NCI-H2196 (cell line): ENCODE results near the gene TMEM117.
"Not testable (repeated sequence)": the region's sequence is repeated elsewhere in the genome, so short reads cannot be mapped to it uniquely, and the experiment has no call there.

Source experiments
- DNase-seq: peaks from one replicate; lab custom pipeline; 2025; ENCODE audit not compliant: unreplicated experiment; lab: John Stamatoyannopoulos, UW

TMEM117 gene

DNA sequence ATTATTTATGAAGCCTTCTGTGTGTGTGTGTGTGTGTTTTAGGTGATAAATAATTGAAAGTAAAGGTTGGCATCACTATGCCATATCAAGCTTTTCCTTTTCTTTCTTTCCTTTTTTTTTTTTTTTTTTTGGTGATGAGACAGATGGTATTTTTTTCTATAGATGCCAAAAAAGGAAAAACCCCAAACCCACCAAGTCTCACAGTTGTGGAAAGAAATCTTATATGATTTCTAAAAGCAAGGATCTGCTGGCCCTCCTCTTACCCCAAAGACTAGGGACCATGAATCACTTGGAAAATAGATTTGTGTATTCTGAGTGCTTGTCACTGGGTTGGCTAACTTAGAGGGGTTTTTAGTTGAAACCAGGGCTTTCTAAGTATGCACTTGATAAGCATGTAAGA is 181.3 kb downstream of the TMEM117 start:
- DNase-seq = no peak

DNA sequence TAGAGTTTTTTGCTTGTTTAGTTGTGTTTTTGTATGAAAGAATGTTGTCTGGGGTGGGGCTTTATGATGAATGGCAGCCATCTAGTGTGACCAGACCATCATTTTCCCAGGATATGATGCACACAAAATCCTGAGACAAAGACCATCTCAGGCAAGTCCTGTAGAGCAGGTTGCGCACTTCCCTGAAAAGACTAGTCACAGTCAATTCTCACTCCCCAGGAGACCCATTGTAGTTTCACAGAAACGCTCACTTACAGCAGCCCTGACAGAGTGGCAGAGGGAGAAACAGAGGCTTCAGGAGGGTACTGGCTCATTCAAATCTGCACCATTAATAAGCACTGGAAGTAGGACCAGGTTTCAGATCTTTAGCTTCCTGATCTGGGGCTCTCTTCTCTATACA is 183.2 kb downstream of the TMEM117 start:
- no peak for DNase-seq

DNA sequence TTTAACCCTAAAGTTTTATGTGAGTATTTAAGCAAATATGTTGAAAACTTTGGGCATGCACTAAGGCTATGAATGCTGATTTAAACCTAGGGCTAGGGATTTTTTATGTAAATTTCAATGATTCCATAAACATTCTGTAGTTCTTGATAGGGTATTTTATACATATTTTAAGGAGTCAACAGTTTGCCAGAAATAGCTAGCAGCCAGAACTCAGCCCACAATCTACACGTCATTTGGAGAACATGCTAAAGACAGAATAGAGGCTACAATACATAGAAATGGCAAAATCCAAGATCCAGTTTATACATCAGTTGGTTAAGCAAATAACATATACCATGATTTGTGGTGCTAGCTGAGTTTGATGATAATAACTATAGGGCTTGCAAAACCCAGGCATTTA is 184.7 kb downstream of the TMEM117 start:
- DNase-seq = no peak

DNA sequence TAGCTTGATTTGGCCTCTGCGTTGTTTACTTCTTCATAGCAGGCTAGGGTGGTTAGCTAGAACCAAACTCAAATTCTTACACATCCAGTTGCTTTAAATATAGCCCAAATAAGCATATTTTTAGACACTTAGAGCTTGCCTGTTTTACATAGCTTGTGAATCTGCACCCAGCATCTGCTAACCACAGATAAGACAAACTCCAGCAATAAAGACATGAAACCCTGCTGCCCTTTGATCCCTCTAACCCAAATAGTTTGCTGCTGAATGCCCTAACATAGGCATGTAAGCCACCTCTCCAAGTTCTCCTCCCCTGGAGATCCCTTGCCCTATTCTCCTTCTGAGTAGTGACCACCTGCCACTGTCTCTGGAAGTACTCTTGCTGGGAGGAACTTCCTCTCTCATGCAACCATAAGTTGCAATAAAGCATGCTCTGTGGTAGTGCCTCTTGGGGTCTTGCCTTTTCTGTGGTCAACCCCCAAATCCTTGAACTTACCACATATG is 185.6 kb downstream of the TMEM117 start:
- DNase-seq = no peak

DNA sequence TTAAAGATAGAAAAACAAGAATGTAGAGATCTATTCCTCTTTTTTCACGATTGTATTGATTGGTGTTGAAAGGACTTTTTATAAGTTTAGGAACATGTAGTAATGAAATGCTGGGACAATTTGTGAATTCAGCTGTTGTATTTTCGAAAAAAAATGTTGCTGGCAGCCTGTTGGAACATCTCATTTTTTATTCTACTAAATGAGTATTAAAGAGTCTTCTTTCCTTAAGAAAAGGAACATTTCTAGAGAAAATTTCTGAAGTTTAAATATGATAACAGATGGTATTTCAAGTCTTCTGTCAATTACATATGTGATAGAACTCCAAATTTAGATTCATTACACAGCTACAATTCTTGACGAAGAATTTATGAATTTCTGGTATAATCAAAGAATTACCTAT is 189.6 kb downstream of the TMEM117 start:
- DNase-seq = no peak

DNA sequence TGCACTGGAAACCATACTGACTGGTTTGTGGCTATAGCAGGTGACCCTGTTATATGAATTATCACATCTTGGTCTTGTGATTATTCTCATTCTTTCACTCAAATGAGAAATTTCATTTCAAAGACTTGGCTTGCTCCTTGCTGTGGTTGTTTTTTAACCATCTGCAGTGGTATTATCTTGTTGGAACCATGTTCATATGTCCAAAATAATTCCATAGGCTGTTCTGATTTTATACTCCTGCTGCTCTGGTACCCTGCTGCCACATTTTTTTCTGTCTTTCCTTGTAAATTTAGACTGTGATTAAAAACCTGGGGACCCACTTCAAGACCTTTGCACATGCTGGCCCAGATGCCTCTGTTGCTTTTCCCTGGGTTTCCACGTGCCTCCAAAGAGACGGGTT is 190.2 kb downstream of the TMEM117 start:
- no peak for DNase-seq

DNA sequence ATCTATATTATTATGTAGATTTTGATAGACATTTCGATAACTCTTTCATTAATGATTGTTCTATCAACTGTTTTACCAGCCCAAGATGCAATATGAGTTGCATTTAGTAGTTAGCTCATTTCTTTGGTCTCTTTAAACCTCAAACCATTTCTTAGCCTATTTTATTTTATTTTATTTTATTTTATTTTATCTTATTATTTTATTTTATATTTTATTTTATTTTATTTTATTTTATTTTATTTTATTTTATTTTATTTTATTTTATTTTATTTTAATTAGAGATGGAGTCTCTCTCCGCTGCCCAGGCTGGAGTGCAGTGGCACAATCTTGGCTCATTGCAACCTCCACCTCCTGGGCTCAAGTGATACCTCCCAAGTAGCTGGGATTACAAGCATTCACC is 191.0 kb downstream of the TMEM117 start:
- not testable (repeated sequence) for DNase-seq

DNA sequence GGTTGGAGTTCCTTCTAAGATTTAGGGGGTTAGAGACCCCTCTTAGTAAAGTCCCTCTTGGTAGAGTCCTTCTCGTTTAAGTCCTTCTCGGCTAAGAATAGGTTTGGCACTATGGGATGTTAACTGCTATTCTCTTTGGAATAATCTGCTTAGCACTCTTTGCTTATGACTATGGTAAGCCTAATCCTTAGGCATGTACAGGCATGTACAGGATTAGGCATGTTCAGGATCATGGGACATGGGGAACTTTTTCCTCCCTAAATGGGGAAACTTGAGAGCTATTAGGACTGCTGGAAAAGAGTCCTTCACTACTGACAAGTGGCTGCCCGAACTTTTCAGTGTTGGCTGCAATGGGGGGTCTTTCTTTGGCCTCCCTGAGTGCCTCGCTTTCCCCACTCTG is 193.3 kb downstream of the TMEM117 start:
- DNase-seq = no peak

DNA sequence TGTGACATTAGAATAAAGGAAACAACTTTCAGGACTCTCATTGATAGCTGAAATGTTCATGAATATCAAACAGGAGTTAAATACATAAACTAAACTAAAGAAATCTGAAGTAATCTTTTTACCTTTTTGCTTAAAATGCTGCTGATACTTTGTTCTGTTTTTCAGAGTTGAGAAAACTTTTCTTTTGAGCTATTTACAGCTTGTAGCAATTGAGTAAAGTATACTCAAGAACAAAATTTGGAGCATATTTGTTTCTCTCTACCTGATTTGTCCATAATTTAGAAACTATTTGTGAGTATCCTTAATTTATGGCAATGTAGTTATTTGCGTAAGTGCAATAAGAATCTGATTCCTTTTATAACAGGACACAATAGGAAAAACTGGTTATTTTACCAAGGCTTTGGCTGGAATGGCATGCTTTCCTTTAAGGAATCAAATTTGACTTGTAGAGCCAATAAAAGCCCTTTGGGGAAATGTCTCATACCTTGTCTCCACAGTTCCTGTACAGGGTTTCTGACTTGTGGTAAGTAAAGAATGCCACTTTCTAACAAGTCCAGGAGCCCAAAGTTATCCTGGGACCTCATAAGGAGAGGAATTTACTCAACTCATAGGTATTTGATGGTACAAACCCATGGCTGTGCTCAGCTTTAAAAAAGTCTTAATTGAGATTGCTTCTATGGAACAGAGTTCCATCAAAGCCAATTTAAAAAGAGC is 195.7 kb downstream of the TMEM117 start:
- no peak for DNase-seq

DNA sequence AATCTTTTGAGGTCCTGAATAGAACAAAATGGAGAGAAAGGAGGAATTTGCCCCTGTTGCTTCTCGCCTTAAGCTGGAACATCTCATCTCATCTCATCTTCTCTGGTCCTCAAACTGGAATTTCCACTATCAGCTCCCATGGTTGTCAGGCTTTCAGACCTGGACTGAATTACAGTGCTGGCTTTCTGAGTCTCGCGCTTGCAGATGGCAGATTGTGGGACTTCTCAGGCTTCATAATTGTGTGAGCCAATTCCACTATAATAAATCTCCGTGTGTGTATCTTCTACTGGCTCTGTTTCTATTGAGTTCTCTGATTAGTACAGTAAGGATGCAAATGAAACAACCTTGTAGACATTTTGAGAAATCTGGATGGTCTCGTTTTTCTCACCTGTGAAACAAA is 199.0 kb downstream of the TMEM117 start:
- no peak for DNase-seq

DNA sequence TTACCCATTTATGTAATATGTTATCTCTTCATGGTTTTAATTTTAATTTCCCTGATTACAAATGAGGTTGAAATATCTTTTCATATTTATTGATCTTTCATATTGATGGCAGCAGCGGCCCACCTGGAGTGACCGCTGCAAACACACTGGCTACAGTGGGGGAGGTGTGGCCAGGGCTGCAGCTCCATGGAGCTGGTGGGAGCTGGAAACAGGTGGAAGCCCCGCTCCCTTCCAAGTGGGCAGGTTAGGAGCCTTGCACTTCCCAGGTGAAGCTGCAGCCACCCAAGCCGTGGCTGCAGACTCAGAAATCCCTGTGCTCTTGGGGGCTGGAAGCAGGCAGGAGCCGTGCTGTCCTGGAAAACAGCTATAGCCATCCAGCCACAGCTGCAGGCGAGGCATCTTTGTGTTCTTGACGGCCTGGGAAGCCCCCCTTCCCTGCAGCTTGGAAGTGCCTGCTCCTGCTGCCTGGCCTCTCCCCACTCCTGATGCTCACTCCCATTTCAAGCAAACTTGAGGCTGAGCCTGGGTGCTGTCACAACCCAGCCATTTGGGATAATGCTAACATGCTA is 201.1 kb downstream of the TMEM117 start:
- no peak for DNase-seq

DNA sequence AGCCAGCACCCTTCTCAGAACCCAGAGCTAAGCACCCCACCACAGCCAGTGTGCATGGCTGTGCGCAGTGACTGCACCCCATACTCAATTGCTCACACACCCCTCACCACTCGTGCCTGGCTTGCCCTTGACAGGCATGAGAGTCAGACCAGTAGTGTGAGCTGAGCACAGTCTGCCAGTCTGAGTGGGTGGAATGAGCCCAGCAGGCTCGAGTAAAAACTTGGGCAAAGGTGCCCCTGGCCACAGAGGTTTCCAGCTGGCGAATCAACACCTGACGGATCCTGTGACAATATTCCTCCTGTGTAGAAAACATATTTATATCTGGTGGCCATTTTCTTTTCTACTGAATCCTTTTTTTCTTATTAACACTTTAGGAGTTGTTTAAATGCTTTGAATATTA is 202.5 kb downstream of the TMEM117 start:
- DNase-seq = no peak

DNA sequence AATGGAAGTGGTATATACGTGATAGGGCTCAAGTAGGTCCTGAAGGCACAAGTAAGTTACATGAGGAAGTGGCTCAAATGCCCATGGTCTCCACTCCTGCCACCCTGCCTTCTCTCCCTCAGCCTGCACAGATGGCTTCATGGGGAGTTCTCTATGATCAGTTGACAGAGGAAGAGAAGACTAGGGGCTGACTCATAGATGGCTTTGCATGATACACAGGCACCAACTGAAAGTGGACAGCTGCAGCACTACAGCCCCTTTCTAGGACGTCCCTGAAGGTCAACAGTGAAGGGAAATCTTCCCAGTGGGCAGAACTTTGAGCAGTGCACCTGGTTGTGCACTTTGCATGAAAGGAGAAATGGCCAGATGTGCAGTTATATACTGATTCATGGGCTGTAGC is 208.6 kb downstream of the TMEM117 start:
- DNase-seq = not testable (repeated sequence)

DNA sequence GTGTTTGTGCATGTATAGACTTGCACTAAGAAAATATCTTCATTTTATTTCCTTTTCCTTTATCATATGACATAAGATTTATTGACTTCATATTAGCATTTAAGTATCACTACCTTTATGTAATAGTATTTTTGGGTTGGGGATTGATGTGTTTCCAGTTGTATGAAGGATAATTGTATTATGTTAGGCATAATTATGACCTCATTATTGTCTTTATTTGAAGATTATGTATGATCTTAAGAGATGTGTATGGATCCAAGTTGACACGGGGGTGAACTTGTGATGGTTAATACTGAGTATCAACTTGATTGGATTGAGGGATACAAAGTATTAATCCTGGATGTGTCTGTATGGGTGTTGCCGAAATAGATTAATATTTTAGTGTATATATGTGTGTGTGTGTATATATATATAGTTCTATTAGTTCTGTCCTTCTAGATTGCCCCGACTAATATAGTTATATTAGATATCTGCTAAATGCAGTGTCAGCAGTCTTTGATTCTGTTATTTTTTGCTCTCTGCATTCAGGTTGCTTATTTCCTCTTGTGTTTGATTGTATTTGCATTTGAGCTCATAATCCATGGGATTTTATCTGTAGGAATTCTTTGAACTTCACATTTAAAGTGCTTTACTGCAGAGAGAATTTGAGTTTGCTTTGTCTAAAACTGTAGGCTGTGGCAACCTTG is 211.0 kb downstream of the TMEM117 start:
- DNase-seq = no peak

DNA sequence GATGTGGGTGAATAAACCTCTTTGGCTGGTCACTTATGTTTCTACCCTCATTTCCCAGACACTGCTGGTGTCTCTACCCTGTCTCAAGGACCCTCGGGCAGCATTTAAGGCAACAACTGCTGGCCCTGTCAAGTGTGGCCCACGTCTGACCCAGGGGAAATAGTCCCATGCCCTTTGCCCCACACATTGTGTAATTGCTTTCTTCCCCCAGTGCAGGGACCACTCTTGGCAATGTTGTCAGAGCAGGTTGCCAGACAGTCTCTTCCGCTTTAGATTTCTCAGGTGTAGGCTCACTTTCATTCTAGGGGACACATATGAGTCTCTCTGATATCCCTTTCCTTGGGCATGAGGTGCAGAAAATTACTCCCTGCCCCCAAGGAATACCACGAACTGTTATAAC is 216.7 kb downstream of the TMEM117 start:
- DNase-seq = no peak

DNA sequence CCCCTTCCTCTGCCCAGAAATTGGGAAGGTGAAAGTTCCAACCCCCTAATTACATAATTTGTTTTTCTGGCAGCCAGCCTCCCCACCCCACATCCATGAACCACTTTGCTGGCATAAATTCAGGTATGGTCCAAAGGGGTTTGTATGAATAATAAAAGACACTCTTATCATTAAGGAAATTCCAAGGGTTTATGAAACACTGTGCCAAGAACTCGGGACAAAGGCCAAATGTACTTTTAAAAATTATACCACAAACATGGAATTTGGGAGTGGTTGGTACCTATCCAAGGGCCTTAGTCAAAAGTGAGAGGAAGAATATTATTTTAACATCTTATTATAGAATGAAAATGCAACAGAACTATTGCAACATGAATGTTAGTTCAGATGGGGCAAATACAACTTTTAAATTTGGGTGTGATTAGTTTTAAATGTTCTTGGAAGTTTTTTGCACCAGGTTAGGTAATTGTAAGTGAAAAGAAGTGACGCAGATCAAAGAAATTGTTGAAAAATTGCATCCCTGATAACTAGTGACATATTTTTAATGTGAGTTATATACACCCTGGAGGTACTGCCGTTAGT is 217.8 kb downstream of the TMEM117 start:
- no peak for DNase-seq

DNA sequence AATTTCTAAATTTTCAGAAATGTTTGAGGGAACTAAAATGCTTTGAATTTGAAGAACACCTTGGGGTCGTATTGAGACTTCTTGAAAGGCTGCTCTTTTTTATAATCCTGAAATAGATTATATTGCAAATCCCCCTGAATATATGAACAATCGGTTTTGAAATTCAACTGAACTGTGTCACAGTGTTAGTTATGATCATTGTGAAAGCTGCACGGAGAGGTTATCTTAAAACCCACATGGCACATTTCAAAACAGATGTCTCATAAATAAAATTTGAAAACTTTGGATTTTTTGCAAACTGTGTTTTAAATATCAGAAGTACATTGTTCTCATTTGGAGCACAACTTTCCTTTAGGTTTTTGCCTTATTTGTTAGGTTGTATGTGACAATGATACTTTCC is 218.4 kb downstream of the TMEM117 start:
- no peak for DNase-seq

DNA sequence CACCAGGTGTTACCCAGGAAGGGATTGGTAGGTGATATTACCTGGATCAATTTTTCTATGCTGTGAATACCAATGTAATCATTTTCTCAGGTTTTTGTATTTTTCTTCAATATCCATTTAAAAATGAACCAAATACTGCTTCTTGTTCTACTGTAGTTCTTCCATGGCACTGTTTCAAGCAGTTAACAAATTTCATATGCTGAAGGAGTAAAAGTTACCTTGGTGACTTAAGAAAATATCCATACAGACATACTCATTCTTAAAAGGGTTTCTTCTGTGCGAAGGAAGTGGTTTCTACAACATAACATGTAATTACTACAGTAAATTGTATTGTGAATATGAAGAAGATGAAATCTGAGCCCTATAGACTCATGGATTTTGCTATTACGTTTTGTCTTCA is 222.5 kb downstream of the TMEM117 start:
- no peak for DNase-seq

DNA sequence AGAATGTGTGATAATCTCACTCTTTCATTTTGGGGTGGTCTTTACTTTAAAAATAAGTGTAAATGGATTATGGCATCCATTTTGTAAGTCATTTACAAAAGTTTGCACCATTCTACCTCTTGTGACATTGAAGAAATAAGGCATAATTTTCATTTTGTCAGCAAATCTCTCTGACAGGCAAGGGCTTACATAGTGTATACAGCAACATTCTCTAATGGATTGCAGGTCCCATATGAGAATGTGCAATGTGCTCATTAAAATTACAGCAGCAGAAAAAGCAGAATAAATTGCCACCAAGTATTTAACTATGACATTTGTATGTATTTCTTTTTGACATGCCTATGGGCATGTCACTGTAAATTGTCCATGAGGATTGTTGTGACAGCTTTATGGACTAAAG is 223.6 kb downstream of the TMEM117 start:
- DNase-seq = no peak

DNA sequence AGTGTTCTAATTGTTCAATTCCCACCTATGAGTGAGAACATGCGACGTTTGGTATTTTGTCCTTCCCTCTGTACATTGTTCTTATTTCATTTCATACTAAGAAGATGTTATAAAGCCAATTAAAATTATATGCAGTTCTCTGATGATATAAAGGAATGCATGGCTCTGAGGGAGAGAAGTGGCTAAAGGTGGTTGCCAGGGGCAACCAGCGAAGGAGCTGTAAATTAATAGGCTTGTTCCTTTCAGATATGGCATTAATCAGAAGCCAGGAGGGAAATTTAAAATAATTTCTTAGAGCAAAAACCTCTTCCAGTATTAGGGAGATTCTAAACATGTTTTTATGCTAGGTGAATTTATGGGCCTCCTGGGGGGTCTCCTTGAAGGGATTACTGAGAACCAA is 227.8 kb downstream of the TMEM117 start:
- DNase-seq = no peak

DNA sequence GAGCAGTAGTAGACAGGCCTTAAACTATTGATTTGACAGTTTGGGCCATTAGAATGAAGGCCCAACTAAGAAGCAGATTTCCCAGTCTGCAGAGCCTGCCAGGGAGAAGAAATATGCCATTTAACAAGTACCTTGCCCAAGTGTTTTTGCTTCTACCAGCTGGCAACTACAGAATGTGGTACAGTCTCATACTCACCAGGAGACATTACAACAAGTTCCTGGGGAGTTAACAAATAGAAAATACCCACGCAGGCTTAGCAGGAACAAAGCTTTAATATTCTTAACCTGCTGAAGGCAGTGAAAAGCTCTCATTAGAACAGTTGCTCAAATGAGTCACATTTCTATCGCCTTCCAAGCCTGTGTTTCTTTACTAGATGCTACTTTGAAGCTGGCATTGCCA is 241.0 kb downstream of the TMEM117 start:
- no peak for DNase-seq

DNA sequence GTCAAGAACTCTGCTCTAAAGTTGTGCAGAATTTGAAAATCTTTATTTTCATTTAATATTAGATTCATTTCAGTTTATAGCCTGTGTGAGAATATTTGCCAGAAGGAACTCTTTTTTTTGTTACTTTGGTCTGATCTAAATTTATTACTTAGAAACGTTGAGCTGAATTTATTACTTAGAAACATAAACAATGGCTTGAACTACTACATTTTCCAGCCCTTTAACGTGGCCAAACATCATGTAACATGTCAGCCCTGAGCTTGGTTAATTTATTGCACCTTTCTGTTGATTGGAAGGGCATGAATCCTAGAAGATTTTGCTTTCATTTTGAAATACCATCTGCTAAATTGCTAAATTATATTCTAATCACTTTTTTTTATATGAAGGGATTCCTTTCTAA is 241.4 kb downstream of the TMEM117 start:
- no peak for DNase-seq
